Neural progenitor cell (in vitro differentiated cells): ENCODE measurements around the gene PGP.

ENCODE experiments used
- CTCF ChIP-seq: fragments of 200-600 bp; sonication (generic); IDR thresholded peaks from 2 replicates; pipeline ENCODE4 v1.5.1; 2017; ENCODE audit warnings: antibody characterized with exemption, mild to moderate bottlenecking
- EZH2 ChIP-seq: fragments of 200-600 bp; sonication (generic); IDR thresholded peaks from 2 replicates; pipeline ENCODE4 v1.6.1; 2017; ENCODE audit warnings: antibody characterized with exemption, mild to moderate bottlenecking, moderate library complexity
- EZH2phosphoT487 ChIP-seq: fragments of 200-600 bp; sonication (generic); IDR thresholded peaks from 2 replicates; pipeline ENCODE4 v1.6.1; 2017; ENCODE audit warnings: antibody characterized with exemption

- TF ChIP-seq CTCF (no peak), EZH2 (no peak), EZH2phosphoT487 (no peak)
Observed at GRCh38 chr16:2206780-2207433, 7.7 kb downstream of the PGP start.
